Activated naive CD4-positive, alpha-beta T cell treated with anti-CD3 and anti-CD28 coated beads, Interleukin-2, amount 10 ng/mL, durations not matched to agents 7 days and 5 days (primary cell): ENCODE measurements around the gene GPR17.

Experiments used
- CTCF ChIA-PET: fragments of 350-600 bp; sonication (Branson Sonifier 250); formaldehyde crosslinking; loops from one replicate; lab custom pipeline; 2021; ENCODE audit warnings: antibody characterized with exemption; lab: Charles Lee
- DNase-seq: peaks from one replicate; pipeline ENCODE4 v3.0.0-alpha.2; 2020
- H3K27ac Mint-ChIP-seq: one replicate; pipeline ENCODE4 v1.8.0; 2021; ENCODE audit warnings: mild to moderate bottlenecking, moderate library complexity, mixed read lengths
- H3K27me3 Mint-ChIP-seq: one replicate; pipeline ENCODE4 v1.8.0; 2021; ENCODE audit warnings: mild to moderate bottlenecking, mixed read lengths
- H3K36me3 Mint-ChIP-seq: one replicate; pipeline ENCODE4 v1.8.0; 2021; ENCODE audit warnings: mixed read lengths
- H3K4me1 Mint-ChIP-seq: one replicate; pipeline ENCODE4 v1.8.0; 2021; ENCODE audit warnings: mixed read lengths
- H3K4me3 Mint-ChIP-seq: one replicate; pipeline ENCODE4 v1.8.0; 2021; ENCODE audit warnings: mild to moderate bottlenecking, moderate library complexity, mixed read lengths
- H3K9me3 Mint-ChIP-seq: one replicate; pipeline ENCODE4 v1.8.0; 2021; ENCODE audit warnings: mixed read lengths

Gene GPR17

GRCh38 chr2:127664895-127665225, 18.9 kb downstream of the GPR17 start:
- H3K4me3 Mint-ChIP-seq, result no peak overlapping the region
- peaks cover 71% of the 10 kb centered on the region for H3K27me3 Mint-ChIP-seq
- H3K27ac Mint-ChIP-seq, result no peak overlapping the region
- no peak for DNase-seq
- H3K4me1 Mint-ChIP-seq, result peaks cover under 1% of the 10 kb centered on the region
- no peaks in the 10 kb centered on the region for H3K9me3 Mint-ChIP-seq
- CTCF ChIA-PET, result interaction anchor here (1.1 to 1.5 kb wide), 2 partner anchors 15 to 73 kb away, joined by 3 read pairs; no protein-coding TSS in a partner anchor
- no peaks in the 10 kb centered on the region for H3K36me3 Mint-ChIP-seq

DNA sequence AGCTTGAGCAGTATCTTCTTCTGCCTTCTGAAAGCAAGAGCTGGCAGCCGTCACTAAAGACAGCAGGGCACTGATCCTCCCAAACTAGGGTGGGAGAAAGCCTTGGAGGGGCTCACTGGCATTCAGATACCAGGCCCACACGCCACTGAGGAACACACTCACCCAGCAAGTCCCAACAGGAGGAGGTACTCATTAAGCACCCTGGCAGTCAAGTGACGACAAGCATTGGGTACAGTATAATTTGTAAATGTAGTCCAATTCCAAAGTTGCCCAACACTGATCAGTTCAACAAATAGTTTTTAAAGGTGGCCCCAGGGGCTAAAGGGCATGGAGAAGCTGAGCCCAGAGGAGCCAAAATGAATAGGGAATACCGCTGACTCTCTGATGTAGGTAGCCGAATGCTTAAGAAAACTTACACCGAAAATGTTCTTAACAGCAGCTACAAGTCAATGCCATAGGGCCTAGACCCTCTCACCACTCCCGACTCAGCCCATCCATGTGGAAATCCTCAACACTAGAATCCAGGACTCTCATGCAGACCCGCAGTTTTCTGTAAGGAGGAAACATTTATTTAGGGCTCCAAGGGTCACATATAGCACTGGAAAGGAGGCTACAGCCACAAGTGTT, 19.4 kb downstream of the GPR17 start:
- no peak for DNase-seq
- H3K4me1 Mint-ChIP-seq, result no peaks in the 10 kb centered on the region

GRCh38 chr2:127669056-127669455, 23.1 kb downstream of the GPR17 start:
- no peaks in the 10 kb centered on the region for H3K9me3 Mint-ChIP-seq
- H3K36me3 Mint-ChIP-seq, result no peaks in the 10 kb centered on the region
- no peak for DNase-seq
- CTCF ChIA-PET, result no interaction called here
- H3K4me1 Mint-ChIP-seq, result peaks cover under 1% of the 10 kb centered on the region
- no peak overlapping the region for H3K4me3 Mint-ChIP-seq
- peaks cover 76% of the 10 kb centered on the region for H3K27me3 Mint-ChIP-seq
- no peak overlapping the region for H3K27ac Mint-ChIP-seq

More for the DNA sequence above, 19.4 kb downstream of the GPR17 start:
- Mint-ChIP-seq H3K9me3 (no peaks in the 10 kb centered on the region), H3K27ac (no peak overlapping the region), H3K4me3 (no peak overlapping the region), H3K36me3 (no peaks in the 10 kb centered on the region), H3K27me3 (peaks cover 70% of the 10 kb centered on the region)
- CTCF ChIA-PET, result interaction anchor here (1.1 to 1.5 kb wide), 2 partner anchors 15 to 74 kb away, joined by 3 read pairs; no protein-coding TSS in a partner anchor

DNA sequence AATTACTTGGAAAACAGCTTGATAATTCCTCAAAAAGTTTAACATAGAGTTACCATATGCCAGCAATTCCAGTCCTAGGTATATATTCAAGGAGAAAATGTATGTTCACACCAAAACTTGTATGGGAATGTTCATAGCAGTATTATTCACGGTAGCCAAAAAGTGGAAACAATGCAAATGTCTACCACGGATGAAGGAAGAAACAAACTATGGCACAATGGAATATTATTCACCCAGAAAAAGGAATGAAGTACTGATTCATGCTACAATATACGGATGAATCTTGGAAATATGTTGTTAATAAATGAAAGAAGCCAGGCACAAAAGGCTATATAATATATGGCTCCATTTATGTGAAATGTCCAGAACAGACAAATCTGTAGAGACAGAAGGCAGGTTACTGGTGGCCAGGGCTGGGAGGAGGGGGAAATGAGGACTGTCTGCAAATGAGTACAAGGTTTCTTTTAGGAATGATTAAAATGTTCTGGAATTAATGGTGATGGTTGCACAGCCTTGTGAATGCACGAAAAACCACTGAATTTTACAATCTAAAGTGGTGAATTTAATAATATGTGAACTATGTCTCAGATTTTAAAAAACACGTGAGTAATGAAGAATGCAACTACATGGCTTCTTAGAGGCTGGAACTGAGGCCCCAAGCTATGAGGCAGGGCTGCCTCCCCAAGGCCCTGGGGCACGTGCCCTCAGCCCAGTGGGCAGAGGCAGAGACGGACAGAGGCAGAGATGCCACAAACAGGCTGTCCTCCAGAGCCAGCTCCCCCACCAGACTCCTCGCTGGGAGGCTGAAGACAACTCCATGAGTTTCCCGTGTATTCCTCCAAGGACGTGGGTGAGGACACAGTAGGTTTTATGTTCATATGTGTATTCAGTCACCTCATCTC, 24.4 kb downstream of the GPR17 start:
- no peak overlapping the region for H3K27ac Mint-ChIP-seq
- peaks cover 6% of the 10 kb centered on the region for H3K4me1 Mint-ChIP-seq
- no peak for DNase-seq
- H3K36me3 Mint-ChIP-seq, result no peaks in the 10 kb centered on the region
- no peaks in the 10 kb centered on the region for H3K9me3 Mint-ChIP-seq
- no peak overlapping the region for H3K4me3 Mint-ChIP-seq
- CTCF ChIA-PET, result no interaction called here
- H3K27me3 Mint-ChIP-seq, result peaks cover 73% of the 10 kb centered on the region

DNA sequence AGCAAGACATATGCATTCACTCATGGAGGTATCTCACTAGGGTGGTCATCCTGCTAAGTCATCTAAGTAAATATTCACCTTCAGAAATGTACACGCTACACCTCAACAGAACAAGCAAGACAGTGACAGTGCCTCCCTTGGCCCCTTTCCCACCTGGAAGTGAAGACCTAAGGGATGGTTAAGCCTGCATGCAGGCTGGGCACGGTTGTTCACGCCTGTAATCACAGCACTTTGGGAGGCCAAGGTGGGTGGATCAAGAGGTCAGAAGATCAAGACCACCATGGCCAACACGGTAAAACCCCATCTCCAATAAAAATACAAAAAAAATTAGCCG, 25.0 kb downstream of the GPR17 start:
- Mint-ChIP-seq H3K27ac (no peak overlapping the region), H3K9me3 (no peaks in the 10 kb centered on the region), H3K4me1 (peaks cover 9% of the 10 kb centered on the region), H3K27me3 (peaks cover 73% of the 10 kb centered on the region), H3K4me3 (no peak overlapping the region), H3K36me3 (no peaks in the 10 kb centered on the region)
- CTCF ChIA-PET, result no interaction called here
- DNase-seq, result no peak

DNA sequence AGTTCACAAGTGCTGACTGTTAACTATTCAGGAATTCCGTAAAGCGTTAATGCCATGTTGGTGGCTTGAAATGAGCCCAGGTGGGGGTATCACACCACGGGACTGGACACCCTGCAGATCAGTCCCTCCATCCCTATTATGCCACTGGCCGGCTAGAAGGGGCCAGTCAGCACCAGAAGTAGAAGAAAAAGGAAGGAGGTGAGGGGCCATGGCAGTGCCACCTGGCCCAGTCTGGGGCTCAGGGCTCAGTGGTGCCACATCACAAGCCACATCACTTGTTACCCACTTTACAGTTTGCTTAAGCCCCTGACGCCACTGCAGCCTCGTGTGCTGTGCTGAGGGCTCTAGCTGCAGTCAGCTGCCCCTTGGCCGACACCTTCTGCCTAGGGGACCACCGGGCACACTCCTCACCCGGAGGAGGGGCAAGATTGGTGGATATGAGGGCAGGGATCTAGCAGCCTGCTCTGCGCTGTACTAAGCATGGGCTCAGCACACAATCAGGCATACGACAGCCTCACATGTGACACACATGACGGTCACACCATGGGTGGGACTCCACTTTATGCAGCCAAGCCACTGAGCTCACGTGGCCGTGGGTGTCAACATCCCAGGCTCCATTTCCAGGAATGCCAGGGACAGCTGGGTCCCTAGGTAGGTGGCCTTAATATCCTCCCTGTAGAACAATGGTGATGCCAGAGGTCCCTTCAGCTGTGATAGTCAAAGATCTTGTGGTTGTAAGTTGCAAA, 25.8 kb downstream of the GPR17 start:
- H3K27me3 Mint-ChIP-seq, result peaks cover 73% of the 10 kb centered on the region
- no peaks in the 10 kb centered on the region for H3K9me3 Mint-ChIP-seq
- H3K4me3 Mint-ChIP-seq, result no peak overlapping the region
- DNase-seq, result no peak
- H3K36me3 Mint-ChIP-seq, result no peaks in the 10 kb centered on the region
- no peak overlapping the region for H3K27ac Mint-ChIP-seq
- CTCF ChIA-PET, result no interaction called here
- peaks cover 9% of the 10 kb centered on the region for H3K4me1 Mint-ChIP-seq

DNA sequence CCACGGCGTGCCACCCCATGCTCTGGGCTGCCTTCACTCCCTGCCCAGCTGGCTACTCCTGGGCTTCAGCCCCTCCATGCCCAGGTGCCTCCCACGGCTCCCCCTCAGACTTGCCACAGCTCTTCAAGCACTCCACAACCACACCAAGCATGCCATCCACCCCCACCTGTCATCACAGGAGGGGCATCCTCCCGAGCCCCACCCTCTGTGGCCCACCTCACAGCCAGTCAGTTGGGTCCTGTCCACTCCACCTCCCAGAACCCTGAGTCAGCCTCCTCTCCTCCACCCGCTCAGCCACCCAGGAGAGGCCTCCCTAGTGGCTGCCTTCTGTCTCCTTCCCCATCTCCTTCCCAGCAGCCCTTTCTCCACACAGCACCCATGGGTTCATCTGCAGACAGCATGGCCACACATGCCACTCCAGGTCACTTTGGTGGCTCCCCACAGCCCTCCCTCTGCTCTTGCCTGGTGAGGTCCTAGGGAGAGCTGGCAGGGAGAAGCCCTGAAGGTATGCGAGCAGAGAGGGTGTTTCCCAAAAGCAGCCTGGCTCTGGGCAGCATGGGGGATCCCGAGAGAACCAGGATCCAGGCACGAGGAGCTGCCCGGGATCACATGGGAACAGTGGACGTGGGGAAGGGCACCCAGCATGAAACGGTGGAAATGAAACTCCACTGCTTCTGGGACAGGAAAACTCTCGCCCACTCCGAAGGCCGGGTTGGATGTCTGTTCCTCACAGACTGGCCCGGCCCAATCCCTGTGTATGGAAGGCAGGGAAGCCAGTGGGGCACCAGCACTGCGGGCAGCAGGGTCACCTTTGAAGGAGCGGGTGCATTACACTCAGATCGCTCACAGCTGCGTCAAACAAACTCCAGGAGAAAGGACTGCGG, 26.6 kb downstream of the GPR17 start:
- H3K9me3 Mint-ChIP-seq, result no peaks in the 10 kb centered on the region
- no peaks in the 10 kb centered on the region for H3K36me3 Mint-ChIP-seq
- peaks cover 9% of the 10 kb centered on the region for H3K4me1 Mint-ChIP-seq
- no peak for DNase-seq
- CTCF ChIA-PET, result no interaction called here
- no peak overlapping the region for H3K27ac Mint-ChIP-seq
- H3K27me3 Mint-ChIP-seq, result peaks cover 77% of the 10 kb centered on the region
- no peak overlapping the region for H3K4me3 Mint-ChIP-seq

- H3K9me3 Mint-ChIP-seq, result no peaks in the 10 kb centered on the region
- CTCF ChIA-PET, result no interaction called here
- no peak overlapping the region for H3K27ac Mint-ChIP-seq
- H3K27me3 Mint-ChIP-seq, result peaks cover 86% of the 10 kb centered on the region
- H3K4me1 Mint-ChIP-seq, result peaks cover 9% of the 10 kb centered on the region
- H3K4me3 Mint-ChIP-seq, result no peak overlapping the region
- no peaks in the 10 kb centered on the region for H3K36me3 Mint-ChIP-seq
- DNase-seq, result no peak
Observed at GRCh38 chr2:127673291-127674069, 27.5 kb downstream of the GPR17 start.

GRCh38 chr2:127674241-127675209, 28.6 kb downstream of the GPR17 start:
- DNase-seq, result peak; percentile 44

GRCh38 chr2:127675331-127676261, 29.6 kb downstream of the GPR17 start, which contains the start of gene LIMS2:
TSS of gene LIMS2 (minus strand) at chr2:127675530. CDS start at chr2:127675024, 506 bp downstream.
- H3K9me3 Mint-ChIP-seq, result no peaks in the 10 kb centered on the region
- H3K27ac Mint-ChIP-seq, result no peak within 1 kb of the TSS
- CTCF ChIA-PET, result interaction anchor here (1.4 to 2.4 kb wide), 2 partner anchors 35 to 85 kb away, joined by 3 to 8 read pairs; no protein-coding TSS in a partner anchor
- H3K4me3 Mint-ChIP-seq, result peak within 1 kb of the TSS; percentile 53
- H3K36me3 Mint-ChIP-seq, result no peaks in the 10 kb centered on the region
- H3K4me1 Mint-ChIP-seq, result peaks cover 9% of the 10 kb centered on the region
- H3K27me3 Mint-ChIP-seq, result peaks cover 92% of the 10 kb centered on the region
- DNase-seq, result no peak

More at GRCh38 chr2:127674241-127675209, 28.6 kb downstream of the GPR17 start:
- peaks cover 9% of the 10 kb centered on the region for H3K4me1 Mint-ChIP-seq
- H3K36me3 Mint-ChIP-seq, result no peaks in the 10 kb centered on the region
- CTCF ChIA-PET, result interaction anchor here (1.4 to 2.4 kb wide), 2 partner anchors 34 to 84 kb away, joined by 3 to 8 read pairs; no protein-coding TSS in a partner anchor
- no peaks in the 10 kb centered on the region for H3K9me3 Mint-ChIP-seq
- H3K27ac Mint-ChIP-seq, result no peak overlapping the region
- H3K4me3 Mint-ChIP-seq, result peak overlapping the region; percentile 53
- peaks cover 92% of the 10 kb centered on the region for H3K27me3 Mint-ChIP-seq

- no peak for DNase-seq
- Mint-ChIP-seq H3K4me3 (no peak overlapping the region), H3K4me1 (peaks cover 9% of the 10 kb centered on the region), H3K27me3 (peaks cover 91% of the 10 kb centered on the region), H3K27ac (no peak overlapping the region), H3K9me3 (no peaks in the 10 kb centered on the region), H3K36me3 (no peaks in the 10 kb centered on the region)
- CTCF ChIA-PET, result interaction anchor here (0.9 kb wide), 1 partner anchor 27 kb away, joined by 3 read pairs; no protein-coding TSS in a partner anchor
Observed at GRCh38 chr2:127676906-127677305, 31.0 kb downstream of the GPR17 start.
